ENCODE results near the gene FUT8. TPM values are rescaled to one million over a fixed set of nuclear protein-coding genes. Genes with fewer than 3 reads are reported as not detected.

Gene FUT8
- polyA plus RNA-seq, 1 of the 3 experiments (the other 2 are of a cell fraction): 31.7 TPM

DNA sequence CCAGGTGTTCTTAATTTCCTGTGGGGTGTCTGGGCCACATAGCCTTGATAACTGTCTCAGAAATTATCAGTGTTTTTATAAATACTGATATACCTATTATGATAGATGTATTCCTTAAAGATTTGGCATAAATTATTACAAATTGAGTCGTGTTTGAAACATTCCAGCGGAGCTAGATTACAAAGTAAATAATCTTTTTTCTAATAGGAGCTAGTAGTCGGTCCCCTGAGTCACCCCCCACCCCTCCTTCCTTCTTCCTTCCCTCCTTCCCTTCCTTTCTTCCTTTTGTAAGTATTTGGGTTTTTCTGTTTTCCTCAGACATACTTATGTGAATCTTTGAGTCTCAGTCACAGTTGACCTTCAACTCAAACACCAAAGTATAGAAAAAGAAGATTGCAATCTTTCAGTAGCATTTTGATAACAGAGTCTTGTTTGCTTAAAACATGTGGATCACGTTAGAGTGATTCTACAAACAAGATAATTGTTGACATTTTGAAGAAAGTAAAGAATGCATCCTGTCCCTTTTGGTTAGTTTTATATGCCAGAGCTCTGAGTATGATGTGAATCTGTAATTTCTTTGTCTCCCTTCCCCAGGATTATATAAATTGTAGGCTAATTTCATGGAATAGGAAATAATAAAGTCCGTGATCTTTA is 264.0 kb downstream of the FUT8 start:
- no peaks in the 10 kb centered on the region for H3F3A ChIP-seq (replicated peaks; ENCODE audit: insufficient read depth)
- no peak overlapping the region for H3K4me2 ChIP-seq
- no peak overlapping the region for H3K9ac ChIP-seq
- no peaks in the 10 kb centered on the region for H4K20me1 ChIP-seq (ENCODE audit: insufficient read depth)
- POLR2A ChIA-PET: no interaction called here
- no peak overlapping the region for H2AFZ ChIP-seq (ENCODE audit: low read depth)
- H3K9me2 ChIP-seq: no peaks in the 10 kb centered on the region
- H3K27ac ChIP-seq (ENCODE audit: low read depth in 2 of 2, low read length in 1 of 2): no peak overlapping the region
- 0 out of 2 replicates have a peak, but pooled peaks cover 4% of the 10 kb centered on the region for H3K79me2 ChIP-seq (ENCODE audit: insufficient read depth)
- peaks cover 0 to 8% of the 10 kb centered on the region in 2 experiments for H3K36me3 ChIP-seq (replicated peaks in 1 of 2; ENCODE audit: control insufficient read depth in 1 of 2, insufficient read depth in 2 of 2, low read length in 1 of 2)
- H3K4me3 ChIP-seq (ENCODE audit: low read depth in 2 of 2, low read length in 1 of 2): no peak overlapping the region
- peak; percentile 11 for DNase-seq
- 58% methylated on average over 5 of the region's 5 CpGs for WGBS (ENCODE audit: low lambda C conversion rate)
- no peaks in the 10 kb centered on the region for H3K27me3 ChIP-seq (ENCODE audit: insufficient read depth)
- TF ChIP-seq TCF12 (IDR thresholded peaks at IDR 0.05): peak; percentile 22; the same call in 1 of the 2 replicates
- TF ChIP-seq, protein P1, sequence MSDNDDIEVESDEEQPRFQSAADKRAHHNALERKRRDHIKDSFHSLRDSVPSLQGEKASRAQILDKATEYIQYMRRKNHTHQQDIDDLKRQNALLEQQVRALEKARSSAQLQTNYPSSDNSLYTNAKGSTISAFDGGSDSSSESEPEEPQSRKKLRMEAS (IDR thresholded peaks at IDR 0.05; ENCODE audit: low read depth): no peak
- no peaks in the 10 kb centered on the region for H3K9me3 ChIP-seq
- CTCF ChIA-PET: interaction anchor here (0.6 to 0.9 kb wide), 2 partner anchors 147 to 244 kb away, joined by 3 read pairs; no protein-coding TSS in a partner anchor
- H3K4me1 ChIP-seq (ENCODE audit: control insufficient read depth in 1 of 2, insufficient read depth in 2 of 2, low read depth in 1 of 2, low read length in 1 of 2): peaks cover 0 to 2% of the 10 kb centered on the region in 2 experiments; a peak in 1 of 4 replicates

DNA sequence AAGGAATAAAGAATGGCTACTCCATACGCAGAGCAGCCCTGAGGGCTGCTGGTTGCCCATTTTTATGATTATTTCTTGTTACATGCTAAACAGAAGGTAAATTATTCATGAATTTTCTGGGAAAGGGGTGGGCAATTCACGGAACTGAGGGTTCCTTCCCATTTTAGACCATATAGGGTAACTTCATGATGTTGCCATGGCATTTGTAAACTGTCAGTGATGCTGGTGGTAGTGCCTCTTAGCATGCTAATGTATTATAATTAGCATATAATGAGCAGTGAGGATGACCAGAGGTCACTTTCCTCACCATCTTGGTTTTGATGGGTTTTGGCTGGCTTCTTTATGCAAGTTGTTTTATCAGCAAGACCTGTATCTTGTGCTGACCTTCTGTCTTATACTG is 273.0 kb downstream of the FUT8 start:
- Histone ChIP-seq H3K79me2 (ENCODE audit: insufficient read depth) (0 out of 2 replicates have a peak, but pooled peaks cover under 1% of the 10 kb centered on the region), H3K27me3 (ENCODE audit: insufficient read depth) (no peaks in the 10 kb centered on the region), H3K36me3 (replicated peaks in 1 of 2; ENCODE audit: control insufficient read depth in 1 of 2, insufficient read depth in 2 of 2, low read length in 1 of 2) (peaks cover 0 to 8% of the 10 kb centered on the region in 2 experiments), H3F3A (replicated peaks; ENCODE audit: insufficient read depth) (no peaks in the 10 kb centered on the region), H3K4me1 (ENCODE audit: control insufficient read depth in 1 of 2, insufficient read depth in 2 of 2, low read depth in 1 of 2, low read length in 1 of 2) (no peaks in the 10 kb centered on the region), H3K9me3 (no peaks in the 10 kb centered on the region), H3K27ac (ENCODE audit: low read depth in 2 of 2, low read length in 1 of 2) (no peak overlapping the region), H3K4me3 (ENCODE audit: low read depth in 2 of 2, low read length in 1 of 2) (no peak overlapping the region), H3K4me2 (no peak overlapping the region), H4K20me1 (ENCODE audit: insufficient read depth) (no peaks in the 10 kb centered on the region), H3K9ac (no peak overlapping the region), H2AFZ (ENCODE audit: low read depth) (no peak overlapping the region), H3K9me2 (no peaks in the 10 kb centered on the region)
- ChIA-PET POLR2A (no interaction called here), CTCF (no interaction called here)
- no peak for DNase-seq
- WGBS (ENCODE audit: low lambda C conversion rate): 100% methylated on average over 2 of the region's 2 CpGs
- TF ChIP-seq EP300 (IDR thresholded peaks at IDR 0.05; ENCODE audit: borderline replicate concordance in 1 of 2, low read depth in 1 of 2, low read length in 1 of 2) (no peak), RXRA (IDR thresholded peaks at IDR 0.05; ENCODE audit: borderline replicate concordance, low read depth) (no peak), ELF1 (IDR thresholded peaks at IDR 0.05) (no peak), JUND (IDR thresholded peaks at IDR 0.05) (no peak), GATA2 (CRISPR knock-in tag; IDR thresholded peaks at IDR 0.05) (no peak), TAF1 (IDR thresholded peaks at IDR 0.05; ENCODE audit: borderline replicate concordance, low read depth, low read length) (no peak), NRF1 (IDR thresholded peaks at IDR 0.05; ENCODE audit: low read depth, low read length) (no peak), RCOR1 (IDR thresholded peaks at IDR 0.05; ENCODE audit: low read length) (no peak), TEAD4 (IDR thresholded peaks at IDR 0.05; ENCODE audit: borderline replicate concordance, insufficient read depth) (no peak)
- TF ChIP-seq, protein P2, sequence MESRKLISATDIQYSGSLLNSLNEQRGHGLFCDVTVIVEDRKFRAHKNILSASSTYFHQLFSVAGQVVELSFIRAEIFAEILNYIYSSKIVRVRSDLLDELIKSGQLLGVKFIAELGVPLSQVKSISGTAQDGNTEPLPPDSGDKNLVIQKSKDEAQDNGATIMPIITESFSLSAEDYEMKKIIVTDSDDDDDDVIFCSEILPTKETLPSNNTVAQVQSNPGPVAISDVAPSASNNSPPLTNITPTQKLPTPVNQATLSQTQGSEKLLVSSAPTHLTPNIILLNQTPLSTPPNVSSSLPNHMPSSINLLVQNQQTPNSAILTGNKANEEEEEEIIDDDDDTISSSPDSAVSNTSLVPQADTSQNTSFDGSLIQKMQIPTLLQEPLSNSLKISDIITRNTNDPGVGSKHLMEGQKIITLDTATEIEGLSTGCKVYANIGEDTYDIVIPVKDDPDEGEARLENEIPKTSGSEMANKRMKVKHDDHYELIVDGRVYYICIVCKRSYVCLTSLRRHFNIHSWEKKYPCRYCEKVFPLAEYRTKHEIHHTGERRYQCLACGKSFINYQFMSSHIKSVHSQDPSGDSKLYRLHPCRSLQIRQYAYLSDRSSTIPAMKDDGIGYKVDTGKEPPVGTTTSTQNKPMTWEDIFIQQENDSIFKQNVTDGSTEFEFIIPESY (IDR thresholded peaks at IDR 0.05; ENCODE audit: borderline replicate concordance, low read depth): no peak
- TF ChIP-seq, protein P3, sequence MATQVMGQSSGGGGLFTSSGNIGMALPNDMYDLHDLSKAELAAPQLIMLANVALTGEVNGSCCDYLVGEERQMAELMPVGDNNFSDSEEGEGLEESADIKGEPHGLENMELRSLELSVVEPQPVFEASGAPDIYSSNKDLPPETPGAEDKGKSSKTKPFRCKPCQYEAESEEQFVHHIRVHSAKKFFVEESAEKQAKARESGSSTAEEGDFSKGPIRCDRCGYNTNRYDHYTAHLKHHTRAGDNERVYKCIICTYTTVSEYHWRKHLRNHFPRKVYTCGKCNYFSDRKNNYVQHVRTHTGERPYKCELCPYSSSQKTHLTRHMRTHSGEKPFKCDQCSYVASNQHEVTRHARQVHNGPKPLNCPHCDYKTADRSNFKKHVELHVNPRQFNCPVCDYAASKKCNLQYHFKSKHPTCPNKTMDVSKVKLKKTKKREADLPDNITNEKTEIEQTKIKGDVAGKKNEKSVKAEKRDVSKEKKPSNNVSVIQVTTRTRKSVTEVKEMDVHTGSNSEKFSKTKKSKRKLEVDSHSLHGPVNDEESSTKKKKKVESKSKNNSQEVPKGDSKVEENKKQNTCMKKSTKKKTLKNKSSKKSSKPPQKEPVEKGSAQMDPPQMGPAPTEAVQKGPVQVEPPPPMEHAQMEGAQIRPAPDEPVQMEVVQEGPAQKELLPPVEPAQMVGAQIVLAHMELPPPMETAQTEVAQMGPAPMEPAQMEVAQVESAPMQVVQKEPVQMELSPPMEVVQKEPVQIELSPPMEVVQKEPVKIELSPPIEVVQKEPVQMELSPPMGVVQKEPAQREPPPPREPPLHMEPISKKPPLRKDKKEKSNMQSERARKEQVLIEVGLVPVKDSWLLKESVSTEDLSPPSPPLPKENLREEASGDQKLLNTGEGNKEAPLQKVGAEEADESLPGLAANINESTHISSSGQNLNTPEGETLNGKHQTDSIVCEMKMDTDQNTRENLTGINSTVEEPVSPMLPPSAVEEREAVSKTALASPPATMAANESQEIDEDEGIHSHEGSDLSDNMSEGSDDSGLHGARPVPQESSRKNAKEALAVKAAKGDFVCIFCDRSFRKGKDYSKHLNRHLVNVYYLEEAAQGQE (IDR thresholded peaks at IDR 0.05; ENCODE audit: low read depth, low read length): no peak
- TF ChIP-seq, protein P4, sequence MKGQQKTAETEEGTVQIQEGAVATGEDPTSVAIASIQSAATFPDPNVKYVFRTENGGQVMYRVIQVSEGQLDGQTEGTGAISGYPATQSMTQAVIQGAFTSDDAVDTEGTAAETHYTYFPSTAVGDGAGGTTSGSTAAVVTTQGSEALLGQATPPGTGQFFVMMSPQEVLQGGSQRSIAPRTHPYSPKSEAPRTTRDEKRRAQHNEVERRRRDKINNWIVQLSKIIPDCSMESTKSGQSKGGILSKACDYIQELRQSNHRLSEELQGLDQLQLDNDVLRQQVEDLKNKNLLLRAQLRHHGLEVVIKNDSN (IDR thresholded peaks at IDR 0.05; ENCODE audit: borderline replicate concordance, low read depth): no peak
- TF ChIP-seq, protein P5, sequence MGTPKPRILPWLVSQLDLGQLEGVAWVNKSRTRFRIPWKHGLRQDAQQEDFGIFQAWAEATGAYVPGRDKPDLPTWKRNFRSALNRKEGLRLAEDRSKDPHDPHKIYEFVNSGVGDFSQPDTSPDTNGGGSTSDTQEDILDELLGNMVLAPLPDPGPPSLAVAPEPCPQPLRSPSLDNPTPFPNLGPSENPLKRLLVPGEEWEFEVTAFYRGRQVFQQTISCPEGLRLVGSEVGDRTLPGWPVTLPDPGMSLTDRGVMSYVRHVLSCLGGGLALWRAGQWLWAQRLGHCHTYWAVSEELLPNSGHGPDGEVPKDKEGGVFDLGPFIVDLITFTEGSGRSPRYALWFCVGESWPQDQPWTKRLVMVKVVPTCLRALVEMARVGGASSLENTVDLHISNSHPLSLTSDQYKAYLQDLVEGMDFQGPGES (IDR thresholded peaks at IDR 0.05; ENCODE audit: low read depth, low read length): no peak
- TF ChIP-seq, protein P6, sequence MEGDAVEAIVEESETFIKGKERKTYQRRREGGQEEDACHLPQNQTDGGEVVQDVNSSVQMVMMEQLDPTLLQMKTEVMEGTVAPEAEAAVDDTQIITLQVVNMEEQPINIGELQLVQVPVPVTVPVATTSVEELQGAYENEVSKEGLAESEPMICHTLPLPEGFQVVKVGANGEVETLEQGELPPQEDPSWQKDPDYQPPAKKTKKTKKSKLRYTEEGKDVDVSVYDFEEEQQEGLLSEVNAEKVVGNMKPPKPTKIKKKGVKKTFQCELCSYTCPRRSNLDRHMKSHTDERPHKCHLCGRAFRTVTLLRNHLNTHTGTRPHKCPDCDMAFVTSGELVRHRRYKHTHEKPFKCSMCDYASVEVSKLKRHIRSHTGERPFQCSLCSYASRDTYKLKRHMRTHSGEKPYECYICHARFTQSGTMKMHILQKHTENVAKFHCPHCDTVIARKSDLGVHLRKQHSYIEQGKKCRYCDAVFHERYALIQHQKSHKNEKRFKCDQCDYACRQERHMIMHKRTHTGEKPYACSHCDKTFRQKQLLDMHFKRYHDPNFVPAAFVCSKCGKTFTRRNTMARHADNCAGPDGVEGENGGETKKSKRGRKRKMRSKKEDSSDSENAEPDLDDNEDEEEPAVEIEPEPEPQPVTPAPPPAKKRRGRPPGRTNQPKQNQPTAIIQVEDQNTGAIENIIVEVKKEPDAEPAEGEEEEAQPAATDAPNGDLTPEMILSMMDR (IDR thresholded peaks at IDR 0.05): no peak
